Measurements from ENCODE around the gene ITGA3. TPM values are rescaled to one million over a fixed set of nuclear protein-coding genes. Genes with fewer than 3 reads are reported as not detected.

Gene ITGA3
- total and polyA plus RNA-seq, 2 of the 13 experiments (the other 11 are each of a cell fraction or from before 2014, with no cell fraction given), result 0.48 to 0.69 TPM

DNA sequence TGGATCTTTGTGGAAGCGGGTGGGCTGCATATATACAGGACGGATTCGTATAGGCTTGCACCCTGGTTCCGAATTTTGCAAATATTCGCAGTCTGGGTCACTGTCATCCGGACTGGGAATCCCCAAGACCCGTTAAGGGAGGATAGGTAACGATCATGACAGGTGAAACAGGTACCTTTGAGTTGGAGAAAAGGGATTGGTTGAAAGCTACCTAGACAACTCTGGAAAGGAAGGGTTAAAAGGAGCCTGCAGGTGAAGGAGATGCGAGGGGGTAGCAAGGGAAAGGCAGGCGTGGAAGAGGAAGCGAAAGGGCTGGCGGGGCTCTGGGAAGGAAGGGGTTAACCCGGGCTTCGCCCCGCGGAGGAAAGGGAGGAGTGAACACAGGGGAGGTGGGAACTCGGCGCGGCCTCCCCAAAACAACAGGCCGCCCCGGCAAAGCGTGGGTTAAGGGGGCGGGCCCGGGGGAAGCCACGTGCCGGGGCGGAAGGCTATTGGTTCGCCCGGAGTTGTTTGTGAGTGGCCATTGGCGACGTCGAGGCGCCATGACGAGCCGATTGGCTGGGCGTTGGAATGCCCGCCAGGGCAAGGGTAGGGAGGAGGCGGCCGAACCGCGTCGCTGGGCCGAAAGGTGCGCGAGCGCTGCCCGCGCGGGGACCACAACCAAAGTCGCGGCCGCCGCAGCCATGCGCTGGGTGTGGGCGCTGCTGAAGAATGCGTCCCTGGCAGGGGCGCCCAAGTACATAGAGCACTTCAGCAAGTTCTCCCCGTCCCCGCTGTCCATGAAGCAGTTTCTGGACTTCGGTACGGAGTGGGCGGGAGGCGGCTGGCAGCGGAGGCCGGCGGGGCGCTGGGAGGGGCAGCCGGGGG lies 39.1 kb downstream of the ITGA3 start, which contains the start of gene PDK2 (continued):
- TF ChIP-seq, protein P1, sequence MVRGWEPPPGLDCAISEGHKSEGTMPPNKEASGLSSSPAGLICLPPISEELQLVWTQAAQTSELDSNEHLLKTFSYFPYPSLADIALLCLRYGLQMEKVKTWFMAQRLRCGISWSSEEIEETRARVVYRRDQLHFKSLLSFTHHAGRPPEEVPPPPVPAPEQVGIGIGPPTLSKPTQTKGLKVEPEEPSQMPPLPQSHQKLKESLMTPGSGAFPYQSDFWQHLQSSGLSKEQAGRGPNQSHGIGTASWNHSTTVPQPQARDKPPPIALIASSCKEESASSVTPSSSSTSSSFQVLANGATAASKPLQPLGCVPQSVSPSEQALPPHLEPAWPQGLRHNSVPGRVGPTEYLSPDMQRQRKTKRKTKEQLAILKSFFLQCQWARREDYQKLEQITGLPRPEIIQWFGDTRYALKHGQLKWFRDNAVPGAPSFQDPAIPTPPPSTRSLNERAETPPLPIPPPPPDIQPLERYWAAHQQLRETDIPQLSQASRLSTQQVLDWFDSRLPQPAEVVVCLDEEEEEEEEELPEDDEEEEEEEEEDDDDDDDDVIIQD (CRISPR knock-in tag; IDR thresholded peaks at IDR 0.05; ENCODE audit: low read depth), result peak; percentile 46; the same call in 1 of the 2 replicates
- TF ChIP-seq ZNF232 (CRISPR knock-in tag; IDR thresholded peaks at IDR 0.05; ENCODE audit: borderline replicate concordance) (peak; percentile 65; the same call in 1 of the 2 replicates), ZNF333 (CRISPR knock-in tag; IDR thresholded peaks at IDR 0.05; ENCODE audit: borderline replicate concordance) (no peak; the same call in 1 of the 2 replicates), ZSCAN22 (CRISPR knock-in tag; IDR thresholded peaks at IDR 0.05) (no peak), YEATS4 (CRISPR knock-in tag; IDR thresholded peaks at IDR 0.05; ENCODE audit: borderline replicate concordance) (peak; percentile 79; the same call in 1 of the 2 replicates), SIX1 (CRISPR knock-in tag; IDR thresholded peaks at IDR 0.05; ENCODE audit: borderline replicate concordance) (no peak), ARNT2 (CRISPR knock-in tag; IDR thresholded peaks at IDR 0.05; ENCODE audit: low read depth) (peak; percentile 75), RELA (CRISPR knock-in tag; IDR thresholded peaks at IDR 0.05) (no peak; the same call in 1 of the 2 replicates), TBX3 (IDR thresholded peaks at IDR 0.05; ENCODE audit: borderline replicate concordance) (peak; percentile 71), MTF2 (CRISPR knock-in tag; IDR thresholded peaks at IDR 0.05; ENCODE audit: borderline replicate concordance) (peak; percentile 91; the same call in 1 of the 2 replicates)
- TF ChIP-seq, protein P2, sequence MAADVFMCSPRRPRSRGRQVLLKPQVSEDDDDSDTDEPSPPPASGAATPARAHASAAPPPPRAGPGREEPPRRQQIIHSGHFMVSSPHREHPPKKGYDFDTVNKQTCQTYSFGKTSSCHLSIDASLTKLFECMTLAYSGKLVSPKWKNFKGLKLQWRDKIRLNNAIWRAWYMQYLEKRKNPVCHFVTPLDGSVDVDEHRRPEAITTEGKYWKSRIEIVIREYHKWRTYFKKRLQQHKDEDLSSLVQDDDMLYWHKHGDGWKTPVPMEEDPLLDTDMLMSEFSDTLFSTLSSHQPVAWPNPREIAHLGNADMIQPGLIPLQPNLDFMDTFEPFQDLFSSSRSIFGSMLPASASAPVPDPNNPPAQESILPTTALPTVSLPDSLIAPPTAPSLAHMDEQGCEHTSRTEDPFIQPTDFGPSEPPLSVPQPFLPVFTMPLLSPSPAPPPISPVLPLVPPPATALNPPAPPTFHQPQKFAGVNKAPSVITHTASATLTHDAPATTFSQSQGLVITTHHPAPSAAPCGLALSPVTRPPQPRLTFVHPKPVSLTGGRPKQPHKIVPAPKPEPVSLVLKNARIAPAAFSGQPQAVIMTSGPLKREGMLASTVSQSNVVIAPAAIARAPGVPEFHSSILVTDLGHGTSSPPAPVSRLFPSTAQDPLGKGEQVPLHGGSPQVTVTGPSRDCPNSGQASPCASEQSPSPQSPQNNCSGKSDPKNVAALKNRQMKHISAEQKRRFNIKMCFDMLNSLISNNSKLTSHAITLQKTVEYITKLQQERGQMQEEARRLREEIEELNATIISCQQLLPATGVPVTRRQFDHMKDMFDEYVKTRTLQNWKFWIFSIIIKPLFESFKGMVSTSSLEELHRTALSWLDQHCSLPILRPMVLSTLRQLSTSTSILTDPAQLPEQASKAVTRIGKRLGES (CRISPR knock-in tag; IDR thresholded peaks at IDR 0.05; ENCODE audit: borderline replicate concordance), result 0 out of 2 replicates have a peak, but pooled peaks have one; percentile 41
- TF ChIP-seq, protein P3, sequence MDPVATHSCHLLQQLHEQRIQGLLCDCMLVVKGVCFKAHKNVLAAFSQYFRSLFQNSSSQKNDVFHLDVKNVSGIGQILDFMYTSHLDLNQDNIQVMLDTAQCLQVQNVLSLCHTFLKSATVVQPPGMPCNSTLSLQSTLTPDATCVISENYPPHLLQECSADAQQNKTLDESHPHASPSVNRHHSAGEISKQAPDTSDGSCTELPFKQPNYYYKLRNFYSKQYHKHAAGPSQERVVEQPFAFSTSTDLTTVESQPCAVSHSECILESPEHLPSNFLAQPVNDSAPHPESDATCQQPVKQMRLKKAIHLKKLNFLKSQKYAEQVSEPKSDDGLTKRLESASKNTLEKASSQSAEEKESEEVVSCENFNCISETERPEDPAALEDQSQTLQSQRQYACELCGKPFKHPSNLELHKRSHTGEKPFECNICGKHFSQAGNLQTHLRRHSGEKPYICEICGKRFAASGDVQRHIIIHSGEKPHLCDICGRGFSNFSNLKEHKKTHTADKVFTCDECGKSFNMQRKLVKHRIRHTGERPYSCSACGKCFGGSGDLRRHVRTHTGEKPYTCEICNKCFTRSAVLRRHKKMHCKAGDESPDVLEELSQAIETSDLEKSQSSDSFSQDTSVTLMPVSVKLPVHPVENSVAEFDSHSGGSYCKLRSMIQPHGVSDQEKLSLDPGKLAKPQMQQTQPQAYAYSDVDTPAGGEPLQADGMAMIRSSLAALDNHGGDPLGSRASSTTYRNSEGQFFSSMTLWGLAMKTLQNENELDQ (CRISPR knock-in tag; IDR thresholded peaks at IDR 0.05; ENCODE audit: borderline replicate concordance), result 0 out of 2 replicates have a peak, but pooled peaks have one; percentile 18
- TF ChIP-seq, protein P4, sequence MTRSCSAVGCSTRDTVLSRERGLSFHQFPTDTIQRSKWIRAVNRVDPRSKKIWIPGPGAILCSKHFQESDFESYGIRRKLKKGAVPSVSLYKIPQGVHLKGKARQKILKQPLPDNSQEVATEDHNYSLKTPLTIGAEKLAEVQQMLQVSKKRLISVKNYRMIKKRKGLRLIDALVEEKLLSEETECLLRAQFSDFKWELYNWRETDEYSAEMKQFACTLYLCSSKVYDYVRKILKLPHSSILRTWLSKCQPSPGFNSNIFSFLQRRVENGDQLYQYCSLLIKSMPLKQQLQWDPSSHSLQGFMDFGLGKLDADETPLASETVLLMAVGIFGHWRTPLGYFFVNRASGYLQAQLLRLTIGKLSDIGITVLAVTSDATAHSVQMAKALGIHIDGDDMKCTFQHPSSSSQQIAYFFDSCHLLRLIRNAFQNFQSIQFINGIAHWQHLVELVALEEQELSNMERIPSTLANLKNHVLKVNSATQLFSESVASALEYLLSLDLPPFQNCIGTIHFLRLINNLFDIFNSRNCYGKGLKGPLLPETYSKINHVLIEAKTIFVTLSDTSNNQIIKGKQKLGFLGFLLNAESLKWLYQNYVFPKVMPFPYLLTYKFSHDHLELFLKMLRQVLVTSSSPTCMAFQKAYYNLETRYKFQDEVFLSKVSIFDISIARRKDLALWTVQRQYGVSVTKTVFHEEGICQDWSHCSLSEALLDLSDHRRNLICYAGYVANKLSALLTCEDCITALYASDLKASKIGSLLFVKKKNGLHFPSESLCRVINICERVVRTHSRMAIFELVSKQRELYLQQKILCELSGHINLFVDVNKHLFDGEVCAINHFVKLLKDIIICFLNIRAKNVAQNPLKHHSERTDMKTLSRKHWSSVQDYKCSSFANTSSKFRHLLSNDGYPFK (CRISPR knock-in tag; IDR thresholded peaks at IDR 0.05; ENCODE audit: borderline replicate concordance), result peak; percentile 69; the same call in 1 of the 2 replicates
